Cardiac muscle cell (in vitro differentiated cells and primary cell): ENCODE data around the gene CNOT4. TPM values are rescaled to one million over a fixed set of nuclear protein-coding genes. Genes with fewer than 3 reads are reported as not detected.
"Not testable (repeated sequence)": the region's sequence is repeated elsewhere in the genome, so short reads cannot be mapped to it uniquely, and the experiment has no call there.

Experiments
- DNase-seq, 2 donors: peaks; one replicate each; pipeline versions ENCODE4 v3.0.0 to v3.0.0-alpha.2; 2010 to 2017; ENCODE audit warnings: low read depth in 1 of 2, low spot score in 1 of 2
- H3K27ac ChIP-seq: fragments of 200-600 bp; sonication (generic); 2 replicates; pipeline ENCODE4 v1.5.1; 2016
- H3K27me3 ChIP-seq: fragments of 200-600 bp; sonication (generic); 2 replicates; pipeline ENCODE4 v1.6.0; 2016; ENCODE audit warnings: control low read depth
- H3K36me3 ChIP-seq: fragments of 200-600 bp; sonication (generic); 2 replicates; pipeline ENCODE4 v1.5.1; 2016; ENCODE audit warnings: control low read depth
- H3K4me1 ChIP-seq: fragments of 200-600 bp; sonication (generic); 2 replicates; pipeline ENCODE4 v1.8.1; 2017; ENCODE audit warnings: low read depth, mild to moderate bottlenecking, mixed run types
- H3K4me3 ChIP-seq: fragments of 200-600 bp; sonication (generic); 2 replicates; pipeline ENCODE4 v1.5.1; 2016; ENCODE audit warnings: mild to moderate bottlenecking
- H3K9me3 ChIP-seq: fragments of 200-600 bp; sonication (generic); 2 replicates; pipeline ENCODE4 v1.5.1; 2017; ENCODE audit warnings: low read depth, mild to moderate bottlenecking, control low read depth
- polyA plus RNA-seq: library from polyadenylated mRNA; unstranded; fragments of >200 nt; fragmentation: Nextera tagmentation; extraction: Ambion mirVana; gene quantifications from 2 replicates; pipeline ENCODE4 v1.2.1, GENCODE V29; 2016
- total RNA-seq: library from RNA; depleted of rRNA; stranded (reverse); fragments of >200 nt; gene quantifications from 2 replicates; pipeline ENCODE4 v1.2.3, GENCODE V29; 2016
- TF ChIP-seq, protein P1 (sequence below): IDR thresholded peaks from 2 replicates; pipeline ENCODE4 v1.5.1; 2012; ENCODE audit warnings: low read depth, mild to moderate bottlenecking, low read length

Gene CNOT4
- total and polyA plus RNA-seq, 2 experiments from 2014 or later: 14.5 to 23.6 TPM

DNA sequence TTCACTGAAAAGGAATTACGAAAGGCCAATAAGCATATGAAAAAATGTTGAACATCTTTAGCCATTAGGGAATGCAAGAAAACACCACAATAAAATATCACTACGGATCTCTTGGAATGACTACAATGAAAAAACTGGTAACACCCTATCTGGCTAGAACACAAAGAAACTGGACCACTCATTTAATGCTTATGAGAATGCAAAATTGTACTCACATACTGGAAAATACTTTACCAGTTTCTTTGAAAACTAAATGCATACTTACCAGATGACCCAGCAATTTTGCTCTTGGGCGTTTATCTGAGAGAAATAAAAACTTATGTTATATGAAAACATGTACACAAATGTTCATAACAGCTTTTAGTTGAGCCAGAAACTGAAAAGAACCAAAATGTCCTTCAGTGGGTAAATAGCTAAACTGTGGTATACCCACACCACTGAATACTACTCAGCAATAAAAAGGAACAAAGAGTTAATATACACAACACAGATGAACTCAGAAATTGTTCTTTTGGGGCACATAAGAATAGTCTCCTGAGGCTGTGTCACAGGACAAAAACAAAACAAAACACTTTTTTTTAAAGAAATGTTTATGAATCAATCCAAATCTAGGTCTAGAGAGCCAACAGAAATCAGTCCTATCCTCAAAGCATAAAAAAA lies 23.5 kb downstream of the CNOT4 start:
- H3K9me3 ChIP-seq: no peaks in the 10 kb centered on the region
- no peaks in the 10 kb centered on the region for H3K36me3 ChIP-seq
- DNase-seq: no peak
- H3K27ac ChIP-seq: no peak overlapping the region
- no peak overlapping the region for H3K4me3 ChIP-seq
- TF ChIP-seq, protein P1, sequence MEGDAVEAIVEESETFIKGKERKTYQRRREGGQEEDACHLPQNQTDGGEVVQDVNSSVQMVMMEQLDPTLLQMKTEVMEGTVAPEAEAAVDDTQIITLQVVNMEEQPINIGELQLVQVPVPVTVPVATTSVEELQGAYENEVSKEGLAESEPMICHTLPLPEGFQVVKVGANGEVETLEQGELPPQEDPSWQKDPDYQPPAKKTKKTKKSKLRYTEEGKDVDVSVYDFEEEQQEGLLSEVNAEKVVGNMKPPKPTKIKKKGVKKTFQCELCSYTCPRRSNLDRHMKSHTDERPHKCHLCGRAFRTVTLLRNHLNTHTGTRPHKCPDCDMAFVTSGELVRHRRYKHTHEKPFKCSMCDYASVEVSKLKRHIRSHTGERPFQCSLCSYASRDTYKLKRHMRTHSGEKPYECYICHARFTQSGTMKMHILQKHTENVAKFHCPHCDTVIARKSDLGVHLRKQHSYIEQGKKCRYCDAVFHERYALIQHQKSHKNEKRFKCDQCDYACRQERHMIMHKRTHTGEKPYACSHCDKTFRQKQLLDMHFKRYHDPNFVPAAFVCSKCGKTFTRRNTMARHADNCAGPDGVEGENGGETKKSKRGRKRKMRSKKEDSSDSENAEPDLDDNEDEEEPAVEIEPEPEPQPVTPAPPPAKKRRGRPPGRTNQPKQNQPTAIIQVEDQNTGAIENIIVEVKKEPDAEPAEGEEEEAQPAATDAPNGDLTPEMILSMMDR: no peak
- no peaks in the 10 kb centered on the region for H3K27me3 ChIP-seq
- H3K4me1 ChIP-seq: peaks cover 6% of the 10 kb centered on the region

DNA sequence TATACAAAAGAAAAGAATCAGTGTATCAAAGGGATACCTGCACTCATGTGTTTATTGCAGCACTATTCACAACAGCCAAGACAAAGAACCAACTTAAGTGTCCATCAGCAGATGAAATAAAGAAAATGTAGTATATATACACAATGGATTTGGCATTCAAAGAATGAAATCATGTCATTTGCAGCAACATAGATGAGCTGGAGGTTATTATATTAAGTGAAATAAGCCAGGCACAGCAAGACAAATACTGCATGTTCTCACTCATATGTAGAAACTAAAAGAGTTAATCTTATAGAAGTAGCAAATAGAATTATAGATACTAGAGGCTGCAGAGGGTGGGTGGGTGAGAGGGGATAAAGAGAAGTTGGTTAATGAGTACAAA lies 28.3 kb downstream of the CNOT4 start:
- H3K9me3 ChIP-seq: no peaks in the 10 kb centered on the region
- H3K27me3 ChIP-seq: no peaks in the 10 kb centered on the region
- DNase-seq: no peak
- H3K4me1 ChIP-seq: no peaks in the 10 kb centered on the region
- no peaks in the 10 kb centered on the region for H3K36me3 ChIP-seq
- no peak overlapping the region for H3K4me3 ChIP-seq
- H3K27ac ChIP-seq: no peak overlapping the region
- TF ChIP-seq, protein P1: no peak

DNA sequence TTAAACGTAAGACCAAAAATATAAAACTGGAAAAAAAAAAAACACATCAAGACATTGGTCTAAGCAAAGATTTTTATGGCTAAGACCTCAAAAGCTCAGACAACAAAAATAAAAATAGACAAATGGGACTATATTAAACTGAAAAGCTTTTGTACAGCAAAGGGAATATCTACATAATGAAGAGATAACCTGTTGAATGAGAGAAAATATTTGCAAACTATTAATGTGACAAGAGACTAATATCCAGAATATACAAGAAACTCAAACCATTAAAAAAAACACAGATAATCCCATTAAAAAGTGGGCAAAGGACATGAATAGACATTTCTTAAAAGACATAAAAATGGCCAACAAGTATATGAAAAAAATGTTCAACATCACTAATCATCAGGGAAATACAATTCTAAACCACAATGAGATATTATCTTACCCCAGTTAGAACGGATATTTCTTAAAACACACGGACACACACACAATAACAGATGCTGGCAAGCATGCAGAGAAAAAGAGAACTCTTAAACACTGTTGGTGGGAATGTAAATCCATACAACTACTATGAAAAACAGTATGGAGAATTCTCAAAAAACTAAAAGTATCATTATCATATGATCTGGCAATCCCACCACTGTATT lies 28.8 kb downstream of the CNOT4 start:
- peak in 1 of 2 donors; percentile 35 for DNase-seq
- Histone ChIP-seq H3K9me3 (no peaks in the 10 kb centered on the region), H3K4me3 (no peak overlapping the region), H3K27ac (no peak overlapping the region), H3K36me3 (no peaks in the 10 kb centered on the region), H3K27me3 (no peaks in the 10 kb centered on the region), H3K4me1 (no peaks in the 10 kb centered on the region)
- TF ChIP-seq, protein P1: no peak

DNA sequence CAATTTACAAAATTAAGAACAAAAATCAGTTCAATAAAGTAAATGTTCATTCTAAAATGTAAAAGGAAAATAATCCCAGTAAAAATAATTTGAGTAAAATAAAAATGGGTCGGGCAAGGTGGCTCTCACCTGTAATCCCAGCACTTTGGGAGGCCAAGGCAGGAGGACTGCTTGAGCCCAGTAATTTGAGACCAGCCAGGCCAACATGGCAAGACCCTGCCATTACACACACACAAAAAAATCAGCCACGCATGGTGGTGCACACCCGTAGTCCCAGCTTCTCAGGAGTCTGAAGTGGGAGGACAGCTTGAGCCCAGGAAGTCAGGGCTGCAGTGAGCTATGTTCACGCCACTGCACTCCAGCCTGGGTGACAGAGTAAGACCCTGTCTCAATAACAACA lies 34.4 kb downstream of the CNOT4 start:
- Histone ChIP-seq H3K36me3 (no peaks in the 10 kb centered on the region), H3K27ac (no peak overlapping the region), H3K27me3 (no peaks in the 10 kb centered on the region), H3K4me3 (no peak overlapping the region), H3K4me1 (no peaks in the 10 kb centered on the region), H3K9me3 (no peaks in the 10 kb centered on the region)
- DNase-seq: no peak
- TF ChIP-seq, protein P1: no peak

DNA sequence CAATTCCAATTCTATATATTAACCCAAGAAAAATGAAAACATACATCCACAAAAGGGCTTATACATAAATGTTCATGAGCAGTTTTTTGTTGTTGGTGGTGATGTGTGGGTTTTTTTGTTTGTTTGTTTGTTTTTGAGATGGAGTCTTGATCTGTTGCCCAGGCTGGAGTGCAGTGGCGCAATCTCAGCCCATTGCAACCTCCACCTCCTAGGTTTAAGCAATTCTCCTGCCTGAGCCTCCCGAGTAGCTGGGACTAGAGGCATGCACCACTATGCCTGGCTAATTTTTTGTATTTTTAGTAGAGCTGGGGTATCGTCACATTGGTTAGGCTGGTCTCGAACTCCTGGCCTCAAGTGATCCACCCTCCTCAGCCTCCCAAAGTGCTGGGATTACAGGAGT lies 40.2 kb downstream of the CNOT4 start:
- H3K36me3 ChIP-seq, H3K9me3 ChIP-seq, DNase-seq, H3K27ac ChIP-seq, H3K4me1 ChIP-seq, H3K27me3 ChIP-seq, H3K4me3 ChIP-seq: not testable (repeated sequence)

DNA sequence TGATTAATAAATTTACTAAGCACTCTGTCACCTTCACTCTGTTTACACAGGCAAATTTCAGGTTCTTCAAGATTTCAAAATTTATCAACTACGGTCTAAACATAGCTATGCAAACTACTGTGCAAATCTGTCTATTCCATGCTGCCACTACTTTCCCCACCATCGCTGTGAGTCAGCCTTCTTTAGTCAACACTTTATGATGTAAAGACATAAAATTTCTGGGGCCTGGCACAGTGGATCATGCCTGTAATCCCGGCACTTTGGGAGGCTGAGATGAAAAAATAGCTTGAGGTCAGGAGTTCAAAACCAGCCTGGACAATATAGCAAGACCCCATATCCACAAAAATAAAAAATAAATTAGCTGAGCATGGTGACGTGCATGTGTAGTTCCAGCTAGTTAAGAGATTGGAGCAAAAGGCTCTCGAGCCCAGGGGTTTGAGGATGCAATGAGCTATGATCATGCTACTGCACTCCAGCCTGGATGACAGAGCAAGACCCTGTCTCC lies 42.6 kb downstream of the CNOT4 start:
- H3K4me3 ChIP-seq: no peak overlapping the region
- TF ChIP-seq, protein P1: no peak
- no peaks in the 10 kb centered on the region for H3K9me3 ChIP-seq
- H3K4me1 ChIP-seq: no peaks in the 10 kb centered on the region
- H3K27ac ChIP-seq: no peak overlapping the region
- H3K27me3 ChIP-seq: no peaks in the 10 kb centered on the region
- DNase-seq: no peak
- H3K36me3 ChIP-seq: no peaks in the 10 kb centered on the region
